ENCODE data around the gene PTPRM. TPM values are rescaled to one million over a fixed set of nuclear protein-coding genes. Genes with fewer than 3 reads are reported as not detected.

Gene PTPRM
- total RNA-seq, 1 donor from 2014 or later, result 104 TPM

DNA sequence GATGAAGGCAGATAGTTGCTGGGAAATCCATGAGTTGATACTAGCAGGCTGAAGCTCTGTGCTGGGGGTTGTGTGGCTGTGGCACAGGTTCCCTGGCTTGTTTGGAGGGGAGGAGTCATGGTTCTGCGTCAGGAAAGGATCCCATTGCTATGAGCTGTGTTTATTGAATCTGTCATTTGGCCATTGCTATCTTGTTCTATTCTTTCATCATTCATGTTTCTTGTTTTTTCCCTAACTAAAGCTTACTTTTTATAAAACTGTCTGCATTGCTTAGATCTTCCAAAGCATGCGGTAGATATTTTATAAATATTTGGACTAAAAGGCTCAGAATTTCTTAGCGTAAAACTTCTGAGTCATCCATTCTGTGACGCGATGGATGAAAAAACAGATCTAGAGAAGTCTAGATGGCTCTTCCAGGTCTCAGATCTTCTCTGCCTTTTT lies 335.3 kb downstream of the PTPRM start:
- no peak for DNase-seq

- no peak for DNase-seq
These were observed 337.4 kb downstream of the PTPRM start for GRCh38 chr18:7904529-7904928.

- DNase-seq, result no peak
These were observed 341.7 kb downstream of the PTPRM start for GRCh38 chr18:7908681-7909299.

- no peak for DNase-seq
These were observed 347.9 kb downstream of the PTPRM start for GRCh38 chr18:7914834-7915670.

- no peak for DNase-seq
These were observed 351.6 kb downstream of the PTPRM start for GRCh38 chr18:7918701-7919100.

- DNase-seq, result no peak
These were observed 352.4 kb downstream of the PTPRM start for GRCh38 chr18:7919565-7919964.

- DNase-seq, result peak; percentile 85
These were observed 354.9 kb downstream of the PTPRM start for GRCh38 chr18:7921938-7922587.

GRCh38 chr18:7923105-7923504 lies 356.0 kb downstream of the PTPRM start:
- peak; percentile 40 for DNase-seq

DNA sequence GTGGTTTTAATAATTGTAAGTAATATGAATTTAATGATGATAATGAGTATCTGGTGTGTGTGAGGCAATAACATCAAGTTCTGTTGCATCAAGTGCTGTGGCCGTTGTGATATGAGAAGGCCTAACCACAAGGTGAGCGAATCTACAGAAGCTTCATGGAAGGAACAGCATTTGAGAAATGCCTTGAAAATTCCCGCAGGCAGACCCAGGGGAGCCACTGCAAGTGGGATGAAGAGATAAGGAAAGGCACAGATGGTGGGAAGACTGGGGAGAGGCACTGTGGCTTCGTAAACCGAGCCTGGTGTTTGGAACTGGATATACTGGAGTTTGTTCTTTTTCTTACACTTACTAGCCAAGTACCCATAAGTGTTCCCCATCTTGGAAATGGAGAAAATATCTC lies 357.5 kb downstream of the PTPRM start:
- DNase-seq, result no peak

GRCh38 chr18:7926526-7926925 lies 359.4 kb downstream of the PTPRM start:
- peak; percentile 51 for DNase-seq

DNA sequence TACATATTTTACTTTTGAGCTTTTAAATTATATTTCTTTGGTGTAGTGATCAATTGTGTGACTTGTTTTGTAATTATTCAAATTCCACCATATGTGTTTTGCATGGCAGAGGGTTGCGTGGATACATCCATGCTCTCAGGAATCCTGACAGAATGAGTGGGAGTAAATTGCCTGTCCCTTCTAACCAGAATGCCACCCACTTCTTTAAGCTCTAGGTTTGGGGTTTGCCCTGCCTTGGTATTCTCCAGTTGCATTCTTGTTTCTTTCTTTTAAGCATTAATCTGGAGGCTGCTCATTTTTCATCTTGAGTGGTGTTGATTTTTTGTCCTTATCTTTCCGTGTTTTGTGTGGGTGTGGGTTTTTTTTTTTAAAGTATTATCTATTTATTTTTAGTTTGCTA lies 360.0 kb downstream of the PTPRM start:
- DNase-seq, result no peak

DNA sequence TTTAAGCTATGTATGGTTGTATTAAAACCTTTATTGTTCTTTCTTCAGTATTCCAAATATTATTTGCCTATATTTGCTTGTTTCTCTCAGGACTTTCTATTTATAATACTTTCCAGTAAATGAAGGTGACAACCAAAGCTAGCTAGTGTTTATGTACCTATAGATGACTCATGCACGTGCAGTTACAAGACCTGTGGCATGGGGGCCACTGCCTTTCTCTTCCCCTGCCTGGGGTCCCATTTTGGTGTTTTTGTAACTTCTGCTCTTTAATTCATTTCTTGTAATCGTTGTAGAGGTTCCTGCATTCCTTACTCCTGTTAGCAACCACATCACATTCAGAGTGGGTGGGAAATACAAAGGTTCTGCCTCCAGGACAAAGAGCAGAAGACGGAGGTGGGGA lies 364.6 kb downstream of the PTPRM start:
- DNase-seq, result no peak

GRCh38 chr18:7937268-7937667 lies 370.2 kb downstream of the PTPRM start:
- DNase-seq, result no peak

DNA sequence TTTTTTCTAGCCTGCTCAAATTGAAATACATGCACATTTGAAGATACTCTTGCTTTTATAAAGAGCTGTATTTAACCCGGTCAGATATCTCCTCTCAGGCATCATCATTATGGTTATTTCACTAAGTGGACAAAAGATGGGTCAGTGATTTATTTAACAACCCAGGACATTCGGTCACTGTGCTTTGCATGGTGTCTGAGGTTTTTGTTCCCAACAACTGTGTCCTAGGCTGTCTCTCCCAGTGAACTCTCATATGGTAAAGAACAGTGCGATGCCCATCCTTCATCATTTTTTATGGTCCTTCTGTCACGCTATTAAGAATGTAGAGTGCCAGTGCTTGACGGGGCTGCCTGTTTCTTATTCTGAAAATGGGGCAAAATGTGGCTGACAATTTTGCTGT lies 372.4 kb downstream of the PTPRM start:
- DNase-seq, result no peak

DNA sequence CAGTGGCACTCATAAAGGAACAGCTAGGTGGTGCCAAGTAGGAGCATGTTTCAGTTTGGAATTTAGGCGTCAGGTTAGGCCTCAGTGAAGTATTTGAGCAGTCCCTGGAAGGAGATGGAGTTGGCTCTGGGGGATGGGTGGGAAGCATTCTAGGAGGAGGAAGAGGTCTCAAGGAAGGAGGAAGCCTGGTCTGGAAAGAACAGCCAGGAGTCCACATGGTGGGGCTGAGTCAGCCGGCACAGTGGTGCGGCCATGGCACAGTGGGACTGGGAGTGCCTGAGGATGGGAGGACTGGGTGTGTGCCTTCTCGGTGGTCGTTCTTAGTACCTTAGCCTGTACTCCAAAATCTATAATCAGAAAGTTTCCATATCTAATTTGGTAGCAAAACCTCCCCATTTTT lies 373.3 kb downstream of the PTPRM start:
- DNase-seq, result no peak

GRCh38 chr18:7940971-7941370 lies 373.9 kb downstream of the PTPRM start:
- no peak for DNase-seq

- DNase-seq, result peak; percentile 66
These were observed 374.4 kb downstream of the PTPRM start for GRCh38 chr18:7941533-7941932.

- DNase-seq, result peak; percentile 86
These were observed 378.8 kb downstream of the PTPRM start for GRCh38 chr18:7945882-7946281.

DNA sequence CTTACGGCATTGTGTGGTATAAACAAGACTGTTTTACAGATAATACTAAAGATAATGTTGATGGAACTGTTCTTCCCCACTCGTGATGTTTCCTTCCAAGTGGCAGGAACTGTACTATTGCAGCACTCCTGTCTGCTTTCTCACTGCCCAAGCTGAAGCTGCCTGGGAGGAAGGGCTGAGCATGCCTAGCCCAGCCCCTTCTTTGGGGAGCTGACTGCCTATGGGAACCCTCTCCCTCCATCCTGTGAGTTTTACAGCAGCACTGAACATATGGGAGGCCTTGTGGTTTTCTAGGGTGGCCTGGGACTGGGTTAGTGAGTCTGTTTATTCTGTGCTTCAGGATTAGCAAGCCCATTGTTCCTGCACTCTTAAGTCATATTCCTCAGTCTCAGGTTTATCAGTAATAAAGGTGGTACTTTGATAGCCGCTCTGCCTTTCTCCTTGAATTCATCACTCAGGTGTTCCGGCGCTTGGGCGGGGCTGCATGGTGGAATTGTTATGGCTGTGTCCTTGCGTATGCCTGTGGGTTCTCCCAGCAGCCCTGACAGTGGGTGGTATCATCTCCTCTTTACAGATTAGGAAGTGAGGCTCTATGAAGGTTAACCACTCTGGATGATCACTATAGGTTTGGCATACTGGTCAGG lies 379.7 kb downstream of the PTPRM start:
- peak; percentile 66 for DNase-seq

DNA sequence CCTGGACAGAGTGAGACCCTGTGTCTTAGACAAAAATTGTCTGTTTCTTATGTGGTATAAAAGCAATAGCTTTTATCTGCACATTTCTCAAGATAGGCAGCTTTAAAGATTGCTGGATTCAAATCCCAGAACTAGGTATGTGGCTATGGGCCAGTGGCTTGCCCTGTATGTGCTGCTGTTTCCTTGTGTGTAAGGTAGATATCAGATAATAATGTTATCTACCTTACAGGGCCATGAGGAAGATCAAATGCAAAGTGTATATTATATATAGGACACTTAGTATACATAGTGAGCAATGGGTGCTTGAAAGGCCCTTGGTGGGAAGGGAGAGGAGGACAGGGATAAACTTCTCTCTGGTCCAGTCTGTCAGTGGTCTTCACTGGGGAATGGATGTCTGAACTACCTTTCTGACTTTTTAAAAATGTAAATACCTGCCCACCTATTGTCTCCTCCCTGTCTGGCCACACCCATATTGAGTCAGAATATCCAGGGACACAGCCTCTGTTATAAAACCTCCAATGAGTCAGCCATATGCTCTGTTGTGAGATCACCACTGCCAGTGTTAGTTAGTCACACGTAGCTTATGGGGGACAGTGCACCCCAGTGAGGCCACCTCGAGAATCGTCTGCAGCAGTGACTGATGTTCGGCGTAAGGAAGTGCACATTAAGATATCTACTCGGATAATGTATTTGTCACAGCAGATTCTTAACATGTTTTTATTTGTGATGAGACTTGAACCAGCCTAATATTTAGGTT lies 383.4 kb downstream of the PTPRM start:
- DNase-seq, result peak; percentile 54

- DNase-seq, result no peak
These were observed 386.2 kb downstream of the PTPRM start for GRCh38 chr18:7953095-7953958.
